Endometrial microvascular endothelial cells (primary cell): ENCODE results near the gene SLC36A4. TPM values are rescaled to one million over a fixed set of nuclear protein-coding genes. Genes with fewer than 3 reads are reported as not detected.
"Not testable (repeated sequence)": the region's sequence is repeated elsewhere in the genome, so short reads cannot be mapped to it uniquely, and the experiment has no call there.

ENCODE experiments used
- in situ Hi-C: cut with HindIII; loops from 2 replicates; pipeline ENCODE4 v1.10.0; 2017; ENCODE audit warnings: low sequenced_read_pairs, low pct_unique_long_range_greater_than_20kb; ENCODE audit errors: inconsistent ontology term
- total RNA-seq: library from RNA; depleted of rRNA; stranded (reverse); fragments of >200 nt; gene quantifications from one replicate; pipeline ENCODE4 v1.2.3, GENCODE V29; 2015; ENCODE audit errors: inconsistent ontology term

Gene SLC36A4
- total RNA-seq, 1 donor from 2014 or later = 3.3 TPM

GRCh38 chr11:93133488-93134109 is 64.2 kb downstream of the SLC36A4 start:
- in situ Hi-C loops = no loop called here

GRCh38 chr11:93132836-93133235 is 65.0 kb downstream of the SLC36A4 start:
- in situ Hi-C loops = no loop called here

GRCh38 chr11:93131709-93132108 is 66.1 kb downstream of the SLC36A4 start:
- in situ Hi-C loops = no loop called here

- in situ Hi-C loops = no loop called here
These were observed 69.2 kb downstream of the SLC36A4 start for GRCh38 chr11:93128574-93128973.

- in situ Hi-C loops = no loop called here
These were observed 74.4 kb downstream of the SLC36A4 start for GRCh38 chr11:93123351-93123898.

- in situ Hi-C loops = no loop called here
These were observed 75.1 kb downstream of the SLC36A4 start for GRCh38 chr11:93122535-93123235.

- in situ Hi-C loops = no loop called here
These were observed 79.5 kb downstream of the SLC36A4 start for GRCh38 chr11:93118276-93118675.

- in situ Hi-C loops = no loop called here
These were observed 80.2 kb downstream of the SLC36A4 start for GRCh38 chr11:93117565-93117964.

- in situ Hi-C loops = no loop called here
These were observed 81.0 kb downstream of the SLC36A4 start for GRCh38 chr11:93116641-93117441.

GRCh38 chr11:93114304-93114703 is 83.5 kb downstream of the SLC36A4 start:
- in situ Hi-C loops = no loop called here

- in situ Hi-C loops = no loop called here
These were observed 84.0 kb downstream of the SLC36A4 start for GRCh38 chr11:93113824-93114223.

- in situ Hi-C loops = not testable (repeated sequence)
These were observed 86.6 kb downstream of the SLC36A4 start for GRCh38 chr11:93111147-93111546.

- in situ Hi-C loops = no loop called here
These were observed 97.6 kb downstream of the SLC36A4 start for GRCh38 chr11:93100211-93100610.

GRCh38 chr11:93099806-93100205 is 98.0 kb downstream of the SLC36A4 start:
- in situ Hi-C loops = no loop called here

Other genes starting within 250 kb of the SLC36A4 start
- not detected for gene MTNR1B, start 228.3 kb downstream of the SLC36A4 start, total RNA-seq
- not detected for gene DEUP1, start 132.8 kb upstream of the SLC36A4 start, total RNA-seq